ENCODE data around the gene SPAG4. TPM values are rescaled to one million over a fixed set of nuclear protein-coding genes. Genes with fewer than 3 reads are reported as not detected.

The SPAG4 gene
- total RNA-seq, 2 experiments from 2014 or later: 15.5 to 17.1 TPM

DNA sequence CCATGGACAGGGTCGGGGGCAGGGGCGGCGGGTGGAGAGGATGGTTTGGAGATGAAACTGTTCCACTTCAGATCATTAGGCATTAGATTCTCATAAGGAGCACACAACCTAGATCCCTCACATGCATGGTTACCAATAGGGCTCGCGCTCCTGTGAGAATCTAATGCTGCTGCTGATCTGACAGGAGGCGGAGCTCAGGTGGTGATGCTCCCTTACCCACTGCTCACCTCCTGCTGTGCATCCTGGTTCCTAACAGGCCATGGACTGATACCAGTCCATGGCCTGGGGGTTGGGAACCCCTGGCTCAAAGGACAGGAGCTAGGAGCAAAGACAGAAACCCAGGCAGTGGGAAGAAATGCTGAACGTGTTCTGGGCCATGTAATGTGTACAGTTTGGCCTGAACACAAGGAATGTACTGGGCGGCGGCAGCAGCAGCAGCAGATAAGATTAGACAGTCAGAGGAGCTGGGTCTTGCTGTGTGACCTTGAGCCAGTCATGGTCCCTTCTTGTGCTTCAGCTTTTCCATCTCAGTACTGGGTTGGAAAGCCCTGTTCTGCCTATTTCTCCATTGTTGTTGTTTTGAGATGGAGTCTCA is 4.7 kb upstream of the SPAG4 start:
- CTCF ChIA-PET: no interaction called here
- H3K4me3 Mint-ChIP-seq: no peak overlapping the region

DNA sequence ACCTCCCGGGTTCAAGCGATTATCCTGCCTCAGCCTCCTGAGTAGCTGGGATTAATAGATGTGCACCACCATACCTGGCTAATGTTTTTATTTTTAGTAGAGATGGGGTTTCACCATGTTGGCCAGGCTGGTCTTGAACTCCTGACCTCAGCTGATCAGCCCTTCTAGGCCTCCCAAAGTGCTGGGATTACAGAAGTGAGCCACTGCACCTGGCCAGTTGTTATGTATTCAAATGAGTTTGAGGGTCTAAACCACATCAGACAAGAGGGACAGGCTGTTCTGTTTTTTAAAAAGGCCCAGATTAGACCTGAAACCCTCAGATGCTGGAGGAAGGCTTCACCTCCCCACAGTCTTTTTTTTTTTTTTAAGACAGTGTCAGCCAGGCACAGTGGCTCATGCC is 4.1 kb upstream of the SPAG4 start:
- no peak for TF ChIP-seq CTCF (IDR thresholded peaks at IDR 0.05)
- DNase-seq (no peak), ATAC-seq (ENCODE audit: poor library complexity) (no peak)
- H3K27ac Mint-ChIP-seq: no peak overlapping the region
- H3K4me1 Mint-ChIP-seq (ENCODE audit: low read depth): peaks cover 9% of the 10 kb centered on the region
- H3K36me3 ChIP-seq (ENCODE audit: insufficient read depth, low read length): no peaks in the 10 kb centered on the region
- no peak overlapping the region for H3K4me3 ChIP-seq (ENCODE audit: low read length)
- no peak overlapping the region for H3K4me3 Mint-ChIP-seq
- no peaks in the 10 kb centered on the region for H3K9me3 ChIP-seq (ENCODE audit: control insufficient read depth in 1 of 2, insufficient read depth in 1 of 2, low read length in 2 of 2)
- peaks cover 4% of the 10 kb centered on the region for H3K36me3 Mint-ChIP-seq (ENCODE audit: low read depth)
- intact Hi-C loops (cut with DNase I, micrococcal nuclease): loop anchor here in 1 of 2 experiments (10.0 kb wide), 1 partner anchor 737 kb away; the partner anchor contains the start of genes ACSS2 and GGT7
- ChIA-PET POLR2A (no interaction called here), CTCF (no interaction called here)
- H3K27me3 Mint-ChIP-seq: no peaks in the 10 kb centered on the region
- H3K27me3 ChIP-seq (ENCODE audit: control insufficient read depth in 1 of 2, insufficient read depth in 2 of 2, low read length in 2 of 2): no peaks in the 10 kb centered on the region
- H3K4me1 ChIP-seq (ENCODE audit: insufficient read depth, low read length): peaks cover 9% of the 10 kb centered on the region
- no peaks in the 10 kb centered on the region for H3K9me3 Mint-ChIP-seq
- H3K27ac ChIP-seq (ENCODE audit: low read depth in 1 of 2, low read length in 2 of 2): no peak overlapping the region

More for the DNA sequence above, 4.7 kb upstream of the SPAG4 start:
- H3K36me3 ChIP-seq (ENCODE audit: insufficient read depth, low read length): no peaks in the 10 kb centered on the region
- Mint-ChIP-seq H3K9me3 (no peaks in the 10 kb centered on the region), H3K36me3 (ENCODE audit: low read depth) (peaks cover 4% of the 10 kb centered on the region), H3K4me1 (ENCODE audit: low read depth) (peaks cover 4% of the 10 kb centered on the region), H3K27ac (no peak overlapping the region), H3K27me3 (no peaks in the 10 kb centered on the region)
- ATAC-seq (ENCODE audit: poor library complexity) (no peak), DNase-seq (no peak)
- POLR2A ChIA-PET: no interaction called here
- no peak for TF ChIP-seq CTCF (IDR thresholded peaks at IDR 0.05)
- no peaks in the 10 kb centered on the region for H3K9me3 ChIP-seq (ENCODE audit: control insufficient read depth in 1 of 2, insufficient read depth in 1 of 2, low read length in 2 of 2)
- H3K27ac ChIP-seq (ENCODE audit: low read depth in 1 of 2, low read length in 2 of 2): no peak overlapping the region
- intact Hi-C loops (cut with DNase I, micrococcal nuclease): loop anchor here in 1 of 2 experiments (10.0 kb wide), 1 partner anchor 736 kb away; the partner anchor contains the start of genes ACSS2 and GGT7
- H3K4me1 ChIP-seq (ENCODE audit: insufficient read depth, low read length): peaks cover 8% of the 10 kb centered on the region
- no peak overlapping the region for H3K4me3 ChIP-seq (ENCODE audit: low read length)
- no peaks in the 10 kb centered on the region for H3K27me3 ChIP-seq (ENCODE audit: control insufficient read depth in 1 of 2, insufficient read depth in 2 of 2, low read length in 2 of 2)

- H3K27me3 Mint-ChIP-seq: no peaks in the 10 kb centered on the region
- no peak overlapping the region for H3K27ac ChIP-seq (ENCODE audit: low read depth in 1 of 2, low read length in 2 of 2)
- H3K9me3 ChIP-seq (ENCODE audit: control insufficient read depth in 1 of 2, insufficient read depth in 1 of 2, low read length in 2 of 2): no peaks in the 10 kb centered on the region
- DNase-seq: peak in 10 of 14 experiments; percentile 26 to 100 (median 50)
- H3K27me3 ChIP-seq (ENCODE audit: control insufficient read depth in 1 of 2, insufficient read depth in 2 of 2, low read length in 2 of 2): no peaks in the 10 kb centered on the region
- H3K4me3 ChIP-seq (ENCODE audit: low read length): peak overlapping the region; percentile 57
- peaks cover 45% of the 10 kb centered on the region for H3K4me1 ChIP-seq (ENCODE audit: insufficient read depth, low read length)
- peaks cover 7% of the 10 kb centered on the region for H3K36me3 Mint-ChIP-seq (ENCODE audit: low read depth)
- peak overlapping the region; percentile 94 for H3K27ac Mint-ChIP-seq
- no peak for ATAC-seq (ENCODE audit: poor library complexity)
- intact Hi-C loops (cut with DNase I, micrococcal nuclease): loop anchor here (1.0 to 10.0 kb wide), 12 partner anchors 14 to 1624 kb away; partner anchors contain the start of genes ACSS2 (in 1 of the 2), CEP250 (in 1 of the 2), CPNE1 (in 1 of the 2) and ERGIC3 (in 1 of the 2)
- peak overlapping the region; percentile 91 for H3K4me3 Mint-ChIP-seq
- H3K36me3 ChIP-seq (ENCODE audit: insufficient read depth, low read length): no peaks in the 10 kb centered on the region
- no peak for TF ChIP-seq CTCF (IDR thresholded peaks at IDR 0.05)
- H3K9me3 Mint-ChIP-seq: no peaks in the 10 kb centered on the region
- CTCF ChIA-PET: interaction anchor here (0.5 to 4.4 kb wide), 7 partner anchors 12 to 1463 kb away, joined by 3 to 57 read pairs (median 3); partner anchors contain the start of genes CPNE1, RBM12 and SCAND1
- peaks cover 39% of the 10 kb centered on the region for H3K4me1 Mint-ChIP-seq (ENCODE audit: low read depth)
- POLR2A ChIA-PET: interaction anchor here (0.6 to 6.8 kb wide), 23 partner anchors 11 to 979 kb away, joined by 3 to 147 read pairs (median 5); partner anchors contain the start of genes CEP250, CPNE1, ERGIC3 and MMP24OS
Observed at GRCh38 chr20:35616465-35617396, 1.1 kb downstream of the SPAG4 start.

All from CD4-positive, alpha-beta T cell (primary cell).